Lung (tissue), 12 donors: ENCODE results near the gene CHRND. TPM values are rescaled to one million over a fixed set of nuclear protein-coding genes. Genes with fewer than 3 reads are reported as not detected.
"Not testable (repeated sequence)": the region's sequence is repeated elsewhere in the genome, so short reads cannot be mapped to it uniquely, and the experiment has no call there.

Experiments used
- ATAC-seq: fragments of 200-7000 bp; cut with Tn5 transposase; one replicate; pipeline ENCODE4 v1.9.1; 2020; ENCODE audit warnings: moderate number of reproducible peaks; ENCODE audit not compliant: insufficient read depth, low FRiP score
- DNase-seq, 3 donors: peaks; one replicate each; pipeline ENCODE4 v3.0.0-alpha.2; 2013 to 2017
- H3K27ac ChIP-seq, 2 donors: one replicate each; pipeline ENCODE4 v1.5.1; 2013; ENCODE audit warnings: mild to moderate bottlenecking in 2 of 2, moderate library complexity in 2 of 2, control low read depth in 1 of 2, inconsistent platforms in 1 of 2, low read depth in 1 of 2, low read length in 1 of 2
- H3K27me3 ChIP-seq, 3 donors: one replicate each; pipeline ENCODE4 v1.5.1; 2013; ENCODE audit warnings: low read length in 2 of 3; ENCODE audit not compliant: control insufficient read depth in 3 of 3, insufficient read depth in 3 of 3
- H3K36me3 ChIP-seq, 4 donors: one replicate each; pipeline ENCODE4 v1.5.1; 2013; ENCODE audit warnings: low read length in 4 of 4, mild to moderate bottlenecking in 1 of 4, moderate library complexity in 1 of 4; ENCODE audit not compliant: control insufficient read depth in 4 of 4, insufficient read depth in 4 of 4
- H3K4me1 ChIP-seq, 5 donors: one replicate each; pipeline ENCODE4 v1.5.1; 2013; ENCODE audit warnings: low read length in 5 of 5, mild to moderate bottlenecking in 2 of 5, moderate library complexity in 1 of 5; ENCODE audit not compliant: control insufficient read depth in 5 of 5, insufficient read depth in 5 of 5
- H3K4me3 ChIP-seq: one replicate; pipeline ENCODE4 v1.5.1; 2013; ENCODE audit warnings: mild to moderate bottlenecking, control low read depth, moderate library complexity
- H3K9ac ChIP-seq, 2 donors: one replicate each; pipeline ENCODE4 v1.5.1; 2013; ENCODE audit warnings: low read length in 2 of 2, control low read depth in 1 of 2; ENCODE audit not compliant: insufficient read depth in 1 of 2
- H3K9me3 ChIP-seq, 4 donors: one replicate each; pipeline ENCODE4 v1.5.1; 2013; ENCODE audit warnings: low read length in 3 of 4, mild to moderate bottlenecking in 1 of 4, moderate library complexity in 1 of 4; ENCODE audit not compliant: control insufficient read depth in 4 of 4, insufficient read depth in 3 of 4
- WGBS, 2 donors: extraction: QIAGEN DNeasy Blood & Tissue Kit; methylation state at CpG; one replicate each; pipeline ENCODE4 v1.1.7; 2013; 5-methylcytosine and 5-hydroxymethylcytosine counted together
- polyA plus RNA-seq, 2 donors: library from polyadenylated mRNA; stranded (reverse); fragments of 200-250 nt; gene quantifications; one replicate each; pipeline ENCODE4 v1.2.1, GENCODE V29; 2013
- total RNA-seq, 2 donors: library from RNA; depleted of rRNA in 1 of 2; stranded (reverse); fragments of >200 nt in 1 of 2; gene quantifications; one replicate each; pipeline ENCODE4 v1.2.1, GENCODE V29; 2014 to 2021
- TF ChIP-seq, protein P1 (sequence below): IDR thresholded peaks from 2 replicates; pipeline ENCODE4 v1.5.1; 2012; ENCODE audit warnings: mild to moderate bottlenecking; ENCODE audit errors: control extremely low read depth, extremely low read depth
- donor health status: control.
- donor health status: control.
- donor health status: Bipolar disorder and iron deficiency.
- donor health status: healthy.
- donor health status: DM: yes; HTN: yes; CAD: no.

Gene CHRND
- total and polyA plus RNA-seq, 4 donors, result not detected

DNA sequence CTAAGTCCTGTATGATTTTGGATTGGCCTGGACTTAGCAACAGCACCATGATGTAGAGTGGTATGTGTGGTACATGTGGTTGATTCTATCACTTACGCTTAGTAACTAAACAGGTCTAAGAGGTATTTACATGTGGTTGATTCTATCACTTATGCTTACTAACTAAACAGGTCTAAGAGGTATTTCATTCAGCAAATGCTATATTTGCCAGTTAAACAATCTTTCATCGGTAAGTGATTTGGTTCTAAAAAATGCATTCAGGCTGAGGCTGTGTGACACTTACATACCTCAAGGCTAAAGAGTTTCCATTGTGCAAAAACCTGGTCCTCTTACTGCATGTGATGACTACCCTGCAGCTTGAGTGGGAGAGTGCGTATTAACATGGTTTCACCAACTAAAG, 37.6 kb downstream of the CHRND start:
- DNase-seq (peak in 2 of 3 donors; percentile 34 to 41), ATAC-seq (peak; percentile 51)
- TF ChIP-seq, protein P1, sequence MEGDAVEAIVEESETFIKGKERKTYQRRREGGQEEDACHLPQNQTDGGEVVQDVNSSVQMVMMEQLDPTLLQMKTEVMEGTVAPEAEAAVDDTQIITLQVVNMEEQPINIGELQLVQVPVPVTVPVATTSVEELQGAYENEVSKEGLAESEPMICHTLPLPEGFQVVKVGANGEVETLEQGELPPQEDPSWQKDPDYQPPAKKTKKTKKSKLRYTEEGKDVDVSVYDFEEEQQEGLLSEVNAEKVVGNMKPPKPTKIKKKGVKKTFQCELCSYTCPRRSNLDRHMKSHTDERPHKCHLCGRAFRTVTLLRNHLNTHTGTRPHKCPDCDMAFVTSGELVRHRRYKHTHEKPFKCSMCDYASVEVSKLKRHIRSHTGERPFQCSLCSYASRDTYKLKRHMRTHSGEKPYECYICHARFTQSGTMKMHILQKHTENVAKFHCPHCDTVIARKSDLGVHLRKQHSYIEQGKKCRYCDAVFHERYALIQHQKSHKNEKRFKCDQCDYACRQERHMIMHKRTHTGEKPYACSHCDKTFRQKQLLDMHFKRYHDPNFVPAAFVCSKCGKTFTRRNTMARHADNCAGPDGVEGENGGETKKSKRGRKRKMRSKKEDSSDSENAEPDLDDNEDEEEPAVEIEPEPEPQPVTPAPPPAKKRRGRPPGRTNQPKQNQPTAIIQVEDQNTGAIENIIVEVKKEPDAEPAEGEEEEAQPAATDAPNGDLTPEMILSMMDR, result no peak
- Histone ChIP-seq H3K36me3 (peaks cover 25 to 58% (median 36%) of the 10 kb centered on the region in 4 donors), H3K4me1 (peaks cover 0 to 2% (median 0%) of the 10 kb centered on the region in 5 donors), H3K27ac (no peak overlapping the region), H3K9ac (no peak overlapping the region), H3K27me3 (no peaks in the 10 kb centered on the region), H3K9me3 (no peaks in the 10 kb centered on the region), H3K4me3 (no peak overlapping the region)
- WGBS, 2 donors, result 46 to 55% methylated on average over 3 of the region's 3 CpGs

DNA sequence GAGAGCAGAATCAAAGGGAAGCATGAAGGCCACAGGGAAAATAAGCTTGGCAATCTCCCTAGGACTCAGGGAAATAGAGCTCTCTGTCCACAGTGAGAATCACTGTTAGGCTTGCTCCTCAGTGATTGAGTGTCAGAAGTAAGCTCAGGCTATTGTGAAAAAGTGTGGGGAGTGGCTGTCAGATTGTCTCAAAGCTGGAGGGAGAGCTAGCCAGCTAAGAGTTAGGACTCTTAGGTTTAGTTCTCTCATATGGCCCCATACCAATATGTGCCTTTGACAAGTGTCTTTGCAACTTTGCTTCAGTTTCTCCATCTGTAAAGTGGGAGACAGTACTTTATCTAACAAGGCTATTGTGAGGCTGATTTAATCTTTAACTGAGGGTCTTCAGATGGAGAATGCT, 41.8 kb downstream of the CHRND start:
- Histone ChIP-seq H3K4me1 (peaks cover 0 to 2% (median 0%) of the 10 kb centered on the region in 5 donors), H3K9me3 (no peaks in the 10 kb centered on the region), H3K4me3 (no peak overlapping the region), H3K36me3 (peaks cover 39 to 53% (median 46%) of the 10 kb centered on the region in 4 donors), H3K9ac (no peak overlapping the region), H3K27ac (no peak overlapping the region), H3K27me3 (no peaks in the 10 kb centered on the region)
- no peak for DNase-seq
- TF ChIP-seq, protein P1, result no peak
- ATAC-seq, result no peak

DNA sequence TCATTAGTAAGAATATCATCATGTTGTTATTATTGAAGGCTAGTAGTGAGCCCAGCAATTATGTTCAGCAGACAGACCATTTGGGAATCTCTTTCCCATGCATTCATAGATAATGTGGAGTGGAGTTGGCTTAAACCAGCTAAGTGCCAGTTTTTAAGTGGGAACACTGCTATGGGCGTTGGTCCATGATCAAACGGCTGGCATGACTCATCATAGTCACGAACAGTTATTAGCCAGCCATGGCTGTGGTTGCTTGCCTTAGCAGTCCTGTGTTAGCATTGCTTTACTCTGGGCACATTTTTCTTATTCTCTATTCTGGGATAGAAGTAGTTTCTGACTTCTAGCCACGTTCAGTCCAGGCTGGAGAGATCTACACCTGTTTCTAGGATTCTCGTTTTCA, 42.2 kb downstream of the CHRND start:
- peak; percentile 64 for ATAC-seq
- Histone ChIP-seq H3K27me3 (no peaks in the 10 kb centered on the region), H3K27ac (no peak overlapping the region), H3K9me3 (no peaks in the 10 kb centered on the region), H3K9ac (no peak overlapping the region), H3K4me1 (peaks cover 0 to 2% (median 0%) of the 10 kb centered on the region in 5 donors), H3K36me3 (peaks cover 39 to 53% (median 47%) of the 10 kb centered on the region in 4 donors), H3K4me3 (no peak overlapping the region)
- 61 to 71% methylated on average over 5 of the region's 5 CpGs for WGBS, 2 donors
- TF ChIP-seq, protein P1, result no peak
- no peak for DNase-seq

DNA sequence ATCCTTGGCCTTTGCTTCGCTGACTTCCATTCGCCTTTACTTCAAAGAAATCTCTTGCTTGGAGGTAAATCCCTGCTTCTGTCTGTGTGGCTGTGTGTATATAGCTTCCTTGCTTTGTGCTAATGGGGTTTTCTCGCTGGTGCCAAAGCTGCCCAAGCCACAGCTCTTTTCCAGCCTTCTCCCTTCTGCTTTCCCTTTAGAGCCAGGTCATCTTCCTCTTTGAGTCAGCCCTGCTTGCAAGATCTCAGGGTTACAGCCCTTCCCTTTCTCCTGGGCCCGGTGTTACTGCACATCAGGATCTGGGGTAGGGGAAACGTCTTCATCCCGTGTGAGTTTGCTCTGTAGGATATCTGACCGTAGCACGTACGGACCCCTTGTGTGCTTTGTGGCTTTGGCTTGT, 43.6 kb downstream of the CHRND start:
- ATAC-seq (no peak), DNase-seq (no peak)
- no peak overlapping the region for H3K9ac ChIP-seq
- no peaks in the 10 kb centered on the region for H3K27me3 ChIP-seq
- no peak overlapping the region for H3K27ac ChIP-seq
- no peaks in the 10 kb centered on the region for H3K9me3 ChIP-seq
- TF ChIP-seq, protein P1, result no peak
- peaks cover 0 to 12% (median 2%) of the 10 kb centered on the region in 5 donors for H3K4me1 ChIP-seq
- H3K4me3 ChIP-seq, result no peak overlapping the region
- 93 to 96% methylated on average over 9 of the region's 9 CpGs for WGBS, 2 donors
- H3K36me3 ChIP-seq, result peaks cover 39 to 54% (median 50%) of the 10 kb centered on the region in 4 donors

DNA sequence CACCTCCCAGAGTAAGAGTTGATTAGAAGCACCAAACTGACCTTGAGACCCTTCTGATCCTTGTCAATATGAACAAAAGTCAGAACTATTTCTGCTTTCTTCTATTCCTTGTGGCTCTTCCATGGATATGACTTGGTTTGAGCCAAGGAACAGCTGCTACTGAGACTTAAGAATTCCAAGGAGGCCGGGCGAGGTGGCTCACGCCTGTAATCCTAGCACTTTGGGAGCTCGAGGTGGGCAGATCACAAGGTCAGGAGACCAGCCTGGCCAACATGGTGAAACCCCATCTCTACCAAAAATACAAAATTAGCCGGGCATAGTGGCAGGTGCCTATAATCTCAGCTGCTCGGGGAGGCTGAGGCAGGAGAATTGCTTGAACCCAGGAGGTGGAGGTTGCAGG, 44.5 kb downstream of the CHRND start:
- not testable (repeated sequence) for H3K27ac ChIP-seq, ATAC-seq, DNase-seq, H3K27me3 ChIP-seq, H3K9me3 ChIP-seq, H3K9ac ChIP-seq, H3K4me3 ChIP-seq
- WGBS, 2 donors, result 96 to 98% methylated on average over 6 of the region's 6 CpGs
- Histone ChIP-seq H3K4me1 (peaks cover 0 to 12% (median 2%) of the 10 kb centered on the region in 5 donors), H3K36me3 (peaks cover 32 to 49% (median 47%) of the 10 kb centered on the region in 4 donors)
